Mesendoderm (in vitro differentiated cells): ENCODE data around the gene ZNF750.

ENCODE experiments used
- DNase-seq: peaks from one replicate; pipeline ENCODE4 v3.0.0; 2013
- H2AK5ac ChIP-seq: 2 replicates; pipeline ENCODE4 v1.6.1; 2013; ENCODE audit warnings: low read length, inconsistent platforms
- H2BK120ac ChIP-seq: 2 replicates; pipeline ENCODE4 v1.6.1; 2013; ENCODE audit warnings: low read depth, mild to moderate bottlenecking, low read length, moderate library complexity, mixed read lengths
- H2BK15ac ChIP-seq: replicated peaks from 2 replicates; pipeline ENCODE4 v1.6.1; 2013; ENCODE audit warnings: low read depth, mild to moderate bottlenecking, moderate library complexity
- H2BK5ac ChIP-seq: 2 replicates; pipeline ENCODE4 v1.6.1; 2013; ENCODE audit warnings: low read length, inconsistent platforms
- H3K18ac ChIP-seq: 2 replicates; pipeline ENCODE4 v1.6.1; 2013; ENCODE audit warnings: mild to moderate bottlenecking, low read length, mixed read lengths
- H3K23ac ChIP-seq: one replicate; pipeline ENCODE4 v1.6.1; 2013; ENCODE audit warnings: low read length
- H3K27ac ChIP-seq: 2 replicates; pipeline ENCODE4 v1.5.1; 2013; ENCODE audit warnings: low read depth, mild to moderate bottlenecking, inconsistent platforms, low read length, moderate library complexity
- H3K27me3 ChIP-seq: 2 replicates; pipeline ENCODE4 v1.6.1; 2013; ENCODE audit warnings: low read length, control low read depth, mild to moderate bottlenecking, inconsistent platforms; ENCODE audit not compliant: insufficient read depth, poor library complexity
- H3K36me3 ChIP-seq: 2 replicates; pipeline ENCODE4 v1.6.1; 2013; ENCODE audit warnings: low read length, inconsistent platforms; ENCODE audit not compliant: control insufficient read depth, insufficient read depth
- H3K4ac ChIP-seq: one replicate; pipeline ENCODE4 v1.6.1; 2013; ENCODE audit warnings: low read depth, mild to moderate bottlenecking, low read length, moderate library complexity
- H3K4me1 ChIP-seq: 2 replicates; pipeline ENCODE4 v1.6.1; 2013; ENCODE audit warnings: low read depth, low read length, inconsistent platforms; ENCODE audit not compliant: control insufficient read depth
- H3K4me2 ChIP-seq: 2 replicates; pipeline ENCODE4 v1.6.1; 2013; ENCODE audit warnings: low read length
- H3K4me3 ChIP-seq: 2 replicates; pipeline ENCODE4 v1.5.1; 2013; ENCODE audit warnings: mild to moderate bottlenecking, low read length
- H3K56ac ChIP-seq: one replicate; pipeline ENCODE4 v1.6.1; 2013; ENCODE audit warnings: low read length
- H3K79me1 ChIP-seq: 2 replicates; pipeline ENCODE4 v1.6.1; 2013; ENCODE audit warnings: low read length, inconsistent platforms
- H3K79me2 ChIP-seq: 2 replicates; pipeline ENCODE4 v1.6.1; 2013; ENCODE audit warnings: mild to moderate bottlenecking, low read length; ENCODE audit not compliant: control insufficient read depth, insufficient read depth
- H3K9ac ChIP-seq: 2 replicates; pipeline ENCODE4 v1.6.1; 2013; ENCODE audit warnings: low read length, inconsistent platforms
- H4K5ac ChIP-seq: one replicate; pipeline ENCODE4 v1.6.1; 2013; ENCODE audit warnings: low read length
- H4K8ac ChIP-seq: one replicate; pipeline ENCODE4 v1.6.1; 2013; ENCODE audit warnings: low read depth, mild to moderate bottlenecking, control low read depth, low read length, moderate library complexity
- whole genome bisulfite sequencing: extraction: QIAGEN DNeasy Blood & Tissue Kit; methylation state at CpG from one replicate; pipeline ENCODE4 v1.1.7; 2013; ENCODE audit warnings: low lambda C conversion rate, missing lambda C conversion rate; ENCODE audit not compliant: insufficient coverage; ENCODE audit errors: extremely low coverage; 5-methylcytosine and 5-hydroxymethylcytosine counted together

Gene ZNF750

GRCh38 chr17:82807562-82807961, 32.3 kb downstream of the ZNF750 start:
- H3K4ac ChIP-seq: no peak overlapping the region
- H3K9ac ChIP-seq: no peak overlapping the region
- H2BK120ac ChIP-seq: no peak overlapping the region
- WGBS: no CpG with 5 or more reads among the region's 21 CpGs
- H3K79me2 ChIP-seq: peaks cover 5% of the 10 kb centered on the region
- H2AK5ac ChIP-seq: no peak overlapping the region
- H3K56ac ChIP-seq: no peak overlapping the region
- H3K36me3 ChIP-seq: peaks cover 4% of the 10 kb centered on the region
- H4K8ac ChIP-seq: no peak overlapping the region
- H3K27ac ChIP-seq: no peak overlapping the region
- H3K79me1 ChIP-seq: peaks cover 5% of the 10 kb centered on the region
- H3K23ac ChIP-seq: no peak overlapping the region
- H2BK5ac ChIP-seq: no peak overlapping the region
- H3K4me2 ChIP-seq: no peak overlapping the region
- no peaks in the 10 kb centered on the region for H3K27me3 ChIP-seq
- H3K18ac ChIP-seq: no peak overlapping the region
- H4K5ac ChIP-seq: no peak overlapping the region
- no peak overlapping the region for H3K4me3 ChIP-seq
- no peak overlapping the region for H2BK15ac ChIP-seq
- DNase-seq: no peak
- no peaks in the 10 kb centered on the region for H3K4me1 ChIP-seq

GRCh38 chr17:82807101-82807500, 32.7 kb downstream of the ZNF750 start:
- Histone ChIP-seq H3K9ac (no peak overlapping the region), H4K8ac (no peak overlapping the region), H2BK5ac (no peak overlapping the region), H3K23ac (no peak overlapping the region), H3K27ac (no peak overlapping the region), H3K4me2 (no peak overlapping the region), H3K4ac (no peak overlapping the region), H3K18ac (no peak overlapping the region), H3K79me1 (peaks cover 8% of the 10 kb centered on the region), H3K4me3 (no peak overlapping the region), H2AK5ac (no peak overlapping the region), H3K27me3 (no peaks in the 10 kb centered on the region), H4K5ac (no peak overlapping the region), H3K36me3 (peaks cover 4% of the 10 kb centered on the region), H2BK120ac (no peak overlapping the region), H3K4me1 (no peaks in the 10 kb centered on the region), H2BK15ac (no peak overlapping the region), H3K56ac (no peak overlapping the region), H3K79me2 (peaks cover 5% of the 10 kb centered on the region)
- no CpG with 5 or more reads among the region's 9 CpGs for WGBS
- DNase-seq: no peak

GRCh38 chr17:82806645-82807044, 33.2 kb downstream of the ZNF750 start:
- Histone ChIP-seq H3K4me1 (no peaks in the 10 kb centered on the region), H3K27me3 (no peaks in the 10 kb centered on the region), H2BK5ac (no peak overlapping the region), H3K4me2 (no peak overlapping the region), H2AK5ac (no peak overlapping the region), H4K5ac (no peak overlapping the region), H3K36me3 (peaks cover 4% of the 10 kb centered on the region), H3K4me3 (no peak overlapping the region), H2BK120ac (no peak overlapping the region), H4K8ac (no peak overlapping the region), H3K56ac (no peak overlapping the region), H3K79me1 (peaks cover 10% of the 10 kb centered on the region), H3K79me2 (peaks cover 5% of the 10 kb centered on the region), H3K18ac (no peak overlapping the region), H2BK15ac (no peak overlapping the region), H3K4ac (no peak overlapping the region), H3K23ac (no peak overlapping the region), H3K27ac (no peak overlapping the region), H3K9ac (no peak overlapping the region)
- no peak for DNase-seq
- WGBS: no CpG with 5 or more reads among the region's 21 CpGs

- Histone ChIP-seq H3K27ac (no peak overlapping the region), H3K79me2 (peaks cover 5% of the 10 kb centered on the region), H3K4me3 (no peak overlapping the region), H2BK120ac (no peak overlapping the region), H3K36me3 (peaks cover 5% of the 10 kb centered on the region), H3K23ac (no peak overlapping the region), H2BK15ac (no peak overlapping the region), H4K8ac (no peak overlapping the region), H3K4ac (no peak overlapping the region), H3K4me2 (no peak overlapping the region), H3K27me3 (no peaks in the 10 kb centered on the region), H3K4me1 (no peaks in the 10 kb centered on the region), H3K56ac (no peak overlapping the region), H4K5ac (no peak overlapping the region), H3K79me1 (peaks cover 10% of the 10 kb centered on the region), H2BK5ac (no peak overlapping the region), H3K9ac (no peak overlapping the region), H2AK5ac (no peak overlapping the region), H3K18ac (no peak overlapping the region)
- no peak for DNase-seq
- WGBS: no CpG with 5 or more reads among the region's 19 CpGs
Observed at GRCh38 chr17:82805823-82806222, 34.0 kb downstream of the ZNF750 start.

GRCh38 chr17:82805254-82805653, 34.6 kb downstream of the ZNF750 start:
- H4K5ac ChIP-seq: no peak overlapping the region
- H3K4me1 ChIP-seq: no peaks in the 10 kb centered on the region
- no peak overlapping the region for H2BK15ac ChIP-seq
- no peak overlapping the region for H4K8ac ChIP-seq
- no peak overlapping the region for H2BK5ac ChIP-seq
- WGBS: no CpG with 5 or more reads among the region's 13 CpGs
- H3K79me1 ChIP-seq: peaks cover 10% of the 10 kb centered on the region
- no peak for DNase-seq
- no peak overlapping the region for H3K9ac ChIP-seq
- H3K36me3 ChIP-seq: peaks cover 2% of the 10 kb centered on the region
- no peak overlapping the region for H2BK120ac ChIP-seq
- no peak overlapping the region for H3K56ac ChIP-seq
- no peak overlapping the region for H3K4me3 ChIP-seq
- H3K18ac ChIP-seq: no peak overlapping the region
- peaks cover 5% of the 10 kb centered on the region for H3K79me2 ChIP-seq
- no peak overlapping the region for H3K4ac ChIP-seq
- no peaks in the 10 kb centered on the region for H3K27me3 ChIP-seq
- H2AK5ac ChIP-seq: no peak overlapping the region
- no peak overlapping the region for H3K23ac ChIP-seq
- H3K4me2 ChIP-seq: no peak overlapping the region
- H3K27ac ChIP-seq: no peak overlapping the region

GRCh38 chr17:82804442-82805191, 35.2 kb downstream of the ZNF750 start:
- Histone ChIP-seq H3K18ac (no peak overlapping the region), H3K79me2 (peaks cover 5% of the 10 kb centered on the region), H3K4me3 (no peak overlapping the region), H3K4ac (no peak overlapping the region), H3K36me3 (peaks cover 2% of the 10 kb centered on the region), H3K4me2 (no peak overlapping the region), H4K5ac (no peak overlapping the region), H3K4me1 (no peaks in the 10 kb centered on the region), H3K27ac (no peak overlapping the region), H2BK15ac (no peak overlapping the region), H3K23ac (no peak overlapping the region), H3K27me3 (no peaks in the 10 kb centered on the region), H2BK120ac (no peak overlapping the region), H3K56ac (no peak overlapping the region), H3K79me1 (peaks cover 10% of the 10 kb centered on the region), H3K9ac (no peak overlapping the region), H4K8ac (no peak overlapping the region), H2AK5ac (no peak overlapping the region), H2BK5ac (no peak overlapping the region)
- DNase-seq: no peak
- WGBS: no CpG with 5 or more reads among the region's 27 CpGs
